ENCODE measurements around the gene RNF217.

DNA sequence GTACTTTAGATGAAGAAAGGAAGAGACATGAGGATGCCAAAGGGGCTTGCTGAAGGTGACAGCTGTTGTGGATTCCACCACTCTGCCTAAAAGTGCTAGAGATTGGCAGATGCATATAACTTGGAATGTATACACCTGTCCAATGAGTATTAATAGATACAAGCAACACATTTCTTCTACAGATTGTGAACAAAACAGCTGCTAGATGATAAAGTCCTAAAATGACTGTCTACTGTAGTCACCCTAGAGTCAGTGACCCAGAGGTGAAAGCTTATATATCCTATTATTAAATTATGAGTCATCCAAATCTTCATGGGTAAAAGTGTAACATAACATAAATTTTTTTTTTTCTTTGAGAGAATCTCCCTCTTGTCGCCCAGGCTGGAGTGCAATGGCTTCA lies 5.2 kb downstream of the RNF217 start:
- TF ChIP-seq POLR2A (IDR thresholded peaks at IDR 0.05) (no peak), EP300 (IDR thresholded peaks at IDR 0.05) (no peak)
